ENCODE results near the gene BBS7.

GRCh38 chr4:121869841-121870822 is at the start of gene BBS7:
- TF ChIP-seq CTCF (IDR thresholded peaks at IDR 0.05) (no peak), EP300 (IDR thresholded peaks at IDR 0.05) (no peak), MAX (IDR thresholded peaks at IDR 0.05) (0 out of 2 replicates have a peak, but pooled peaks have one; percentile 23), BHLHE40 (IDR thresholded peaks at IDR 0.05; ENCODE audit: low read depth, low read length) (no peak), CHD2 (IDR thresholded peaks at IDR 0.05; ENCODE audit: low read length, partially characterized antibody) (no peak), USF2 (IDR thresholded peaks at IDR 0.05) (no peak), ZC3H11A (IDR thresholded peaks at IDR 0.05) (no peak), HOXA7 (CRISPR knock-in tag; IDR thresholded peaks at IDR 0.05) (no peak), E2F6 (IDR thresholded peaks at IDR 0.05; ENCODE audit: borderline replicate concordance, low read depth) (no peak)
